Upper lobe of left lung (tissue), 4 donors: ENCODE data around the gene FHIT.

ENCODE experiments used
- EP300 ChIP-seq, 4 donors: sonication (generic); formaldehyde crosslinking; IDR thresholded peaks; one replicate each; pipeline ENCODE4 v1.5.1; 2017; ENCODE audit warnings: antibody characterized with exemption in 4 of 4, control low read depth in 2 of 4
- POLR2AphosphoS5 ChIP-seq, 2 donors: sonication (generic); formaldehyde crosslinking; IDR thresholded peaks; one replicate each; pipeline ENCODE4 v1.5.1; 2017; ENCODE audit warnings: antibody characterized with exemption in 2 of 2

DNA sequence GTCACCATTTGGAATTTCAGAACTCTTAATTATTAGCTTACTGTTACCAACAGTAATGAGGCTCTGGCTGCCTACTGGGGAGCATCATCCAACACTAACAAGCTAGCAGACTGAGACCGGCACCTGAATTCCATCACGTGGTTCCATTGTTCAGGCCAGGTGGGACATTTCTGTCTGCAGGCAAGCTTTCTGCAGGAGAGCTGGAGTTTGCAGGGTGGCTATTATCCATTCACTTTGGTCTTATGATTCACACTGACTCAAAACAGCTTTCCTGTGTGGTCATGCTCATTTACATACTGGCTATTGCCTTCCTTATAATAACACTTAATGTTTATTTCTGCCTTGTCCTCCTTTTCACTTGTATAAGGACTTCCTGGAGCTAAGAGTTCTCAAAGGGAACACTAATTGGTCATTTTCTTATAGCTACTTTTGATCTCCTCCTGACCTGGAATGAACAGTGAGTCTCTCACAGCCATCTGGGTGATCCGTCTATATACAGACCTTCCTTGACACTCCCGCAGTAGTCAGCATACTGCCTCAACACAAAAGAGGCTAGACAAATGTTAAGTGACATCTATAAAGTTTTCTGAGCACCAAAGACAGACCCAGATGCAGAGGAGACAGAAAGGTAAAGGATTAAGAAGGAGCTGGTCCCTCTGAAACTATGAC lies 695.4 kb downstream of the FHIT start:
- TF ChIP-seq POLR2AphosphoS5 (IDR thresholded peaks at IDR 0.05) (no peak), EP300 (IDR thresholded peaks at IDR 0.05) (no peak)
